Peyer's patch (tissue), 4 donors: ENCODE measurements around the gene CEP85L.

Experiments used
- CTCF ChIP-seq, 6 experiments: fragments of 450-650 bp in 4 of 6; fragments of 200-600 bp in 2 of 6; sonication (generic) in 1 of 6; IDR thresholded peaks; one replicate each; pipeline ENCODE4 v1.5.1; 2017 to 2019; ENCODE audit warnings: antibody characterized with exemption in 6 of 6, mild to moderate bottlenecking in 3 of 6, moderate library complexity in 1 of 6
- POLR2A ChIP-seq, 2 donors: fragments of 450-650 bp; IDR thresholded peaks; one replicate each; pipeline ENCODE4 v1.5.1; 2017; ENCODE audit warnings: antibody characterized with exemption in 2 of 2, mild to moderate bottlenecking in 2 of 2, moderate library complexity in 2 of 2

GRCh38 chr6:118495485-118496280 is 155.7 kb downstream of the CEP85L start:
- TF ChIP-seq POLR2A (IDR thresholded peaks at IDR 0.05) (no peak), CTCF (IDR thresholded peaks at IDR 0.05) (no peak)
